ENCODE data around the gene TLN1.

DNA sequence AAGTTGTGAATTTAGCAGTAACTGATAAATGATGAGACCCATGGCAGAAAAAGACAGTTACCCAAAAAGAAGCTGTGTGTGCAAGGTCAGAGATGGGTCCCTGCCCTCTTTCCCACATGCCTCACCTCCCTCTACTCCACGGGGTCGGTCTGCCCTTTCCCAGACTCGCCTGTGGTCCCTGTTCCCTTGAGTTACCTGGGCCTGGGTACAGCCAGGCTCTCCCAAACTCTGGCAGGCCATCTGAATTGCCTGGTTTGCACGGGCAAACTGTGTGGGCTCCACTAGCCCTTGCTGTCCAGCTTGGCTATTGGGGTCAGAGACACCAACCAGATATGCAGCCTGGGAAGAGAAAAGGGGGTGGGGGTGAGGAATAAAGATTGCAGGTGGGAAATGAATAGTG, 23.8 kb downstream of the TLN1 start:
- TF ChIP-seq, protein P1, sequence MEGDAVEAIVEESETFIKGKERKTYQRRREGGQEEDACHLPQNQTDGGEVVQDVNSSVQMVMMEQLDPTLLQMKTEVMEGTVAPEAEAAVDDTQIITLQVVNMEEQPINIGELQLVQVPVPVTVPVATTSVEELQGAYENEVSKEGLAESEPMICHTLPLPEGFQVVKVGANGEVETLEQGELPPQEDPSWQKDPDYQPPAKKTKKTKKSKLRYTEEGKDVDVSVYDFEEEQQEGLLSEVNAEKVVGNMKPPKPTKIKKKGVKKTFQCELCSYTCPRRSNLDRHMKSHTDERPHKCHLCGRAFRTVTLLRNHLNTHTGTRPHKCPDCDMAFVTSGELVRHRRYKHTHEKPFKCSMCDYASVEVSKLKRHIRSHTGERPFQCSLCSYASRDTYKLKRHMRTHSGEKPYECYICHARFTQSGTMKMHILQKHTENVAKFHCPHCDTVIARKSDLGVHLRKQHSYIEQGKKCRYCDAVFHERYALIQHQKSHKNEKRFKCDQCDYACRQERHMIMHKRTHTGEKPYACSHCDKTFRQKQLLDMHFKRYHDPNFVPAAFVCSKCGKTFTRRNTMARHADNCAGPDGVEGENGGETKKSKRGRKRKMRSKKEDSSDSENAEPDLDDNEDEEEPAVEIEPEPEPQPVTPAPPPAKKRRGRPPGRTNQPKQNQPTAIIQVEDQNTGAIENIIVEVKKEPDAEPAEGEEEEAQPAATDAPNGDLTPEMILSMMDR (IDR thresholded peaks at IDR 0.05), result no peak
- TF ChIP-seq POLR2A (IDR thresholded peaks at IDR 0.05) (no peak), EP300 (IDR thresholded peaks at IDR 0.05) (no peak), POLR2AphosphoS5 (IDR thresholded peaks at IDR 0.05) (no peak)
